GM23338 (cell line): ENCODE data around the gene TPD52L2. TPM values are rescaled to one million over a fixed set of nuclear protein-coding genes. Genes with fewer than 3 reads are reported as not detected.

Experiments used
- ATAC-seq: fragments of 200-7000 bp; cut with Tn5 transposase; 3 replicates; pipeline ENCODE4 v1.9.1; 2020
- DNase-seq: peaks from one replicate; pipeline ENCODE4 v3.0.0-alpha.2; 2015; ENCODE audit warnings: low spot score
- H2AFZ ChIP-seq: fragments of 200-600 bp; sonication (generic); 2 replicates; pipeline ENCODE4 v1.8.0; 2016; ENCODE audit warnings: antibody characterized with exemption, mild to moderate bottlenecking, moderate library complexity
- H3F3A ChIP-seq: fragments of 200-600 bp; sonication (generic); replicated peaks from 2 replicates; pipeline ENCODE4 v1.8.0; 2017; ENCODE audit warnings: antibody characterized with exemption, mixed run types, low read depth
- H3K27ac ChIP-seq: fragments of 200-600 bp; sonication (generic); 2 replicates; pipeline ENCODE4 v1.6.1; 2016; ENCODE audit warnings: low read depth
- H3K27me3 ChIP-seq: fragments of 200-600 bp; sonication (generic); 2 replicates; pipeline ENCODE4 v1.8.0; 2016; ENCODE audit warnings: mild to moderate bottlenecking, mixed run types, moderate library complexity; ENCODE audit not compliant: insufficient read depth
- H3K36me3 ChIP-seq: fragments of 200-600 bp; sonication (generic); 2 replicates; pipeline ENCODE4 v1.8.0; 2016; ENCODE audit warnings: mild to moderate bottlenecking; ENCODE audit not compliant: insufficient read depth
- H3K4me1 ChIP-seq: fragments of 200-600 bp; sonication (generic); 2 replicates; pipeline ENCODE4 v1.8.0; 2016; ENCODE audit warnings: mild to moderate bottlenecking, moderate library complexity; ENCODE audit not compliant: insufficient read depth
- H3K4me2 ChIP-seq: fragments of 200-600 bp; sonication (generic); 2 replicates; pipeline ENCODE4 v1.7.1; 2017; ENCODE audit warnings: mixed run types
- H3K4me3 ChIP-seq: fragments of 200-600 bp; sonication (generic); 2 replicates; pipeline ENCODE4 v1.6.1; 2016; ENCODE audit warnings: mixed run types
- H3K79me2 ChIP-seq: fragments of 200-600 bp; sonication (generic); replicated peaks from 2 replicates; pipeline ENCODE4 v1.8.0; 2017; ENCODE audit warnings: mild to moderate bottlenecking; ENCODE audit not compliant: insufficient read depth
- H3K9me2 ChIP-seq: fragments of 200-600 bp; sonication (generic); 2 replicates; pipeline ENCODE4 v1.8.0; 2017; ENCODE audit not compliant: insufficient read depth
- H4K20me1 ChIP-seq: fragments of 200-600 bp; sonication (generic); replicated peaks from 2 replicates; pipeline ENCODE4 v1.8.0; 2017; ENCODE audit warnings: mild to moderate bottlenecking; ENCODE audit not compliant: insufficient read depth
- H3K27ac Mint-ChIP-seq: 2 replicates; pipeline ENCODE4 v1.8.0; 2020; ENCODE audit warnings: inconsistent platforms, mild to moderate bottlenecking, moderate library complexity, mixed read lengths
- H3K27me3 Mint-ChIP-seq: 3 replicates; pipeline ENCODE4 v1.8.0; 2022; ENCODE audit warnings: low read depth, mild to moderate bottlenecking, moderate library complexity, mixed read lengths, inconsistent platforms; ENCODE audit not compliant: insufficient read depth, poor library complexity
- H3K36me3 Mint-ChIP-seq: 3 replicates; pipeline ENCODE4 v1.8.0; 2021; ENCODE audit warnings: low read depth, mild to moderate bottlenecking, inconsistent platforms, moderate library complexity, mixed read lengths
- H3K4me1 Mint-ChIP-seq: 3 replicates; pipeline ENCODE4 v1.8.0; 2020; ENCODE audit warnings: mild to moderate bottlenecking, inconsistent platforms, mixed read lengths
- H3K4me3 Mint-ChIP-seq: 3 replicates; pipeline ENCODE4 v1.8.0; 2021; ENCODE audit warnings: moderate library complexity, mild to moderate bottlenecking, inconsistent platforms, mixed read lengths
- H3K9me3 Mint-ChIP-seq: 3 replicates; pipeline ENCODE4 v1.8.0; 2020; ENCODE audit warnings: moderate library complexity, mild to moderate bottlenecking, inconsistent platforms, mixed read lengths
- CREB1 ChIP-seq: fragments of 250-450 bp; sonication (Bioruptor Pico); IDR thresholded peaks from 2 replicates; pipeline ENCODE4 v1.5.0; 2020; ENCODE audit warnings: low read depth, mild to moderate bottlenecking, moderate library complexity
- CTCF ChIP-seq, 2 experiments: fragments of 200-600 bp in 1 of 2; sonication (generic) in 1 of 2; conservative IDR thresholded peaks; 2 replicates each; pipeline versions ENCODE4 v1.5.1 to v1.6.1; 2016 to 2017; ENCODE audit warnings: antibody characterized with exemption in 2 of 2, low read depth in 2 of 2, mild to moderate bottlenecking in 2 of 2, moderate library complexity in 1 of 2
- ETS1 ChIP-seq: IDR thresholded peaks from 2 replicates; pipeline ENCODE4 v1.6.1; 2016; ENCODE audit warnings: antibody characterized with exemption
- EZH2 ChIP-seq: fragments of 200-600 bp; sonication (generic); IDR thresholded peaks from one replicate; pipeline ENCODE4 v1.8.0; 2017; ENCODE audit warnings: antibody characterized with exemption, mild to moderate bottlenecking, low read depth; ENCODE audit not compliant: unreplicated experiment
- EZH2phosphoT487 ChIP-seq: fragments of 200-600 bp; sonication (generic); IDR thresholded peaks from one replicate; pipeline ENCODE4 v1.8.1; 2018; ENCODE audit warnings: antibody characterized with exemption; ENCODE audit not compliant: unreplicated experiment
- JUNB ChIP-seq: IDR thresholded peaks from one replicate; pipeline ENCODE4 v1.6.1; 2016; ENCODE audit warnings: antibody characterized with exemption; ENCODE audit not compliant: unreplicated experiment
- NANOG ChIP-seq: IDR thresholded peaks from 2 replicates; pipeline ENCODE4 v1.6.1; 2016; ENCODE audit warnings: antibody characterized with exemption, borderline replicate concordance
- POLR2AphosphoS5 ChIP-seq: IDR thresholded peaks from 2 replicates; pipeline ENCODE4 v1.6.1; 2016; ENCODE audit warnings: antibody characterized with exemption, low read depth
- REST ChIP-seq: IDR thresholded peaks from one replicate; pipeline ENCODE4 v1.6.1; 2018; ENCODE audit warnings: antibody characterized with exemption; ENCODE audit not compliant: unreplicated experiment
- ZNF114 ChIP-seq: fragments of 250-450 bp; sonication (Bioruptor Pico); IDR thresholded peaks from 2 replicates; pipeline ENCODE4 v1.5.0; 2020; ENCODE audit warnings: mild to moderate bottlenecking, moderate library complexity
- ZNF331 ChIP-seq: fragments of 250-450 bp; sonication (Bioruptor Pico); IDR thresholded peaks from 2 replicates; pipeline ENCODE4 v1.5.0; 2020; ENCODE audit warnings: low read depth, mild to moderate bottlenecking, moderate library complexity
- ZNF462 ChIP-seq: fragments of 250-450 bp; sonication (Bioruptor Pico); IDR thresholded peaks from 2 replicates; pipeline ENCODE4 v1.5.0; 2020; ENCODE audit warnings: mild to moderate bottlenecking, moderate library complexity
- polyA plus RNA-seq: library from polyadenylated mRNA; unstranded; fragments of >200 nt; fragmentation: Nextera tagmentation; extraction: Ambion mirVana; gene quantifications from 2 replicates; pipeline ENCODE4 v1.2.1, GENCODE V29; 2016
- total RNA-seq: library from RNA; depleted of rRNA; stranded (reverse); fragments of >200 nt; shearing (Covaris generic); gene quantifications from 2 replicates; pipeline ENCODE4 v1.2.3, GENCODE V29; 2014

Gene TPD52L2
- total and polyA plus RNA-seq, 2 experiments from 2014 or later, result 40.2 to 103 TPM

GRCh38 chr20:63889241-63890200 lies 24.5 kb downstream of the TPD52L2 start:
- 0 out of 2 replicates have a peak, but pooled peaks cover 5% of the 10 kb centered on the region for H3K4me1 ChIP-seq

More at GRCh38 chr20:63889241-63890200, 24.5 kb downstream of the TPD52L2 start:
- Histone ChIP-seq H2AFZ (no peak overlapping the region), H3K4me3 (no peak overlapping the region), H3F3A (peaks cover 26% of the 10 kb centered on the region), H3K27me3 (no peaks in the 10 kb centered on the region), H3K79me2 (peaks cover 5% of the 10 kb centered on the region; the same call in 1 of the 2 replicates), H3K4me2 (no peak overlapping the region), H3K27ac (no peak overlapping the region), H4K20me1 (peaks cover 17% of the 10 kb centered on the region; the same call in 1 of the 2 replicates), H3K36me3 (peaks cover 6% of the 10 kb centered on the region; the same call in 1 of the 2 replicates), H3K9me2 (no peaks in the 10 kb centered on the region)
- H3K9me3 Mint-ChIP-seq, result no peaks in the 10 kb centered on the region
- DNase-seq (no peak), ATAC-seq (no peak)
- peaks cover 41% of the 10 kb centered on the region for H3K36me3 Mint-ChIP-seq
- TF ChIP-seq NANOG (no peak), ETS1 (no peak), POLR2AphosphoS5 (no peak), ZNF114 (no peak), REST (no peak), EZH2 (no peak), CTCF (conservative IDR thresholded peaks at IDR 0.05; ENCODE audit: low read depth in 2 of 2) (no peak), ZNF331 (CRISPR knock-in tag) (no peak), EZH2phosphoT487 (no peak), JUNB (no peak), ZNF462 (CRISPR knock-in tag) (no peak), CREB1 (CRISPR knock-in tag) (no peak)
- H3K27me3 Mint-ChIP-seq, result peaks cover 9% of the 10 kb centered on the region
- H3K4me3 Mint-ChIP-seq, result no peak overlapping the region
- peaks cover 3% of the 10 kb centered on the region for H3K4me1 Mint-ChIP-seq
- no peak overlapping the region for H3K27ac Mint-ChIP-seq
